ENCODE data around the gene MATK. TPM values are rescaled to one million over a fixed set of nuclear protein-coding genes. Genes with fewer than 3 reads are reported as not detected.

The MATK gene
- total RNA-seq, 2 donors from 2014 or later, result 5.4 to 6.4 TPM

DNA sequence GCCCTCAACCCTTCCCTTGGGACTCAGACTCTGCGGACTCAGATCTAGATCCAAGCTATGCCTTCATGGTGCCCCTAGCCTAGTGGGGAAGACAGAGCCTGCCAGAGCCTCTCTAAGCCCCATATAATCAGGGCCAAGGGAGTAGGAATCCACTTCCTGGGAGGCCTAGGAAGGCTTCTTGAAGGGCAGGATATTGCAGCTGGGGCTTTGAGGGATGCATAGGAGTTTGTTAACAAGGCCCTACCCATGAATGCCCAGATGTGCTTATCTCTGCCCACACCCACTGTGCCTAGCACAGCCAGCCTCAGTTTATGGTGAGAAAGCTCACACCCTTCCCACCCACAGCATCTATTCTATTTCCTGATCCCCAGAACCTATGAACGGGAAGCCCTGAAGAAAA, 36.0 kb downstream of the MATK start:
- ATAC-seq (ENCODE audit: insufficient number of reproducible peaks, low FRiP score, low read depth), result no peak
- Histone ChIP-seq H3K27ac (no peak overlapping the region), H3K36me3 (peaks cover 22% of the 10 kb centered on the region), H3K4me3 (no peak overlapping the region), H3K27me3 (replicated peaks; ENCODE audit: insufficient read depth) (no peaks in the 10 kb centered on the region), H3K4me1 (ENCODE audit: control insufficient read depth in 1 of 2, low read depth in 2 of 2) (no peaks in the 10 kb centered on the region), H3K9me3 (no peaks in the 10 kb centered on the region)
- TF ChIP-seq, protein P1, sequence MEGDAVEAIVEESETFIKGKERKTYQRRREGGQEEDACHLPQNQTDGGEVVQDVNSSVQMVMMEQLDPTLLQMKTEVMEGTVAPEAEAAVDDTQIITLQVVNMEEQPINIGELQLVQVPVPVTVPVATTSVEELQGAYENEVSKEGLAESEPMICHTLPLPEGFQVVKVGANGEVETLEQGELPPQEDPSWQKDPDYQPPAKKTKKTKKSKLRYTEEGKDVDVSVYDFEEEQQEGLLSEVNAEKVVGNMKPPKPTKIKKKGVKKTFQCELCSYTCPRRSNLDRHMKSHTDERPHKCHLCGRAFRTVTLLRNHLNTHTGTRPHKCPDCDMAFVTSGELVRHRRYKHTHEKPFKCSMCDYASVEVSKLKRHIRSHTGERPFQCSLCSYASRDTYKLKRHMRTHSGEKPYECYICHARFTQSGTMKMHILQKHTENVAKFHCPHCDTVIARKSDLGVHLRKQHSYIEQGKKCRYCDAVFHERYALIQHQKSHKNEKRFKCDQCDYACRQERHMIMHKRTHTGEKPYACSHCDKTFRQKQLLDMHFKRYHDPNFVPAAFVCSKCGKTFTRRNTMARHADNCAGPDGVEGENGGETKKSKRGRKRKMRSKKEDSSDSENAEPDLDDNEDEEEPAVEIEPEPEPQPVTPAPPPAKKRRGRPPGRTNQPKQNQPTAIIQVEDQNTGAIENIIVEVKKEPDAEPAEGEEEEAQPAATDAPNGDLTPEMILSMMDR (IDR thresholded peaks at IDR 0.05), result no peak
- DNase-seq (ENCODE audit: low spot score), result no peak

DNA sequence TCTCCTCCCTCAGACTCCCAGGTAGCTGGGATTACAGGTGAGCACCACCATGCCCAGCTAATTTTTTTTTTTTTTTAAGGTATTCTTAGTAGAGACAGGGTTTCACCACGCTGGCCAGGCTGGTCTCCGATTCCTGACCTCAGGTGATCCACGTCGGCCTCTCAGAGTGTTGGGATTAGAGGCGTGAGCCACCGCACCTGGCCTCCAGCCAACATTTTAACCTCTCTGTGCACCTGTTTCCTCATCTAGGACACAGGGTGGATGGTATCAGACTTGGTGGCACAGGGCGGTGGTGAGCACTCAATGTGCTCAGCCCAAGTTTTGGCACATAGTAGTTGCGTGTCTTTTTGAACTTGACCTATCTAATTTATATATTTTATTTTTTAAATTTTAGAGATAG, 37.2 kb downstream of the MATK start:
- Histone ChIP-seq H3K4me3 (no peak overlapping the region), H3K36me3 (peaks cover 17% of the 10 kb centered on the region), H3K9me3 (no peaks in the 10 kb centered on the region), H3K4me1 (ENCODE audit: control insufficient read depth in 1 of 2, low read depth in 2 of 2) (no peaks in the 10 kb centered on the region), H3K27me3 (replicated peaks; ENCODE audit: insufficient read depth) (no peaks in the 10 kb centered on the region), H3K27ac (no peak overlapping the region)
- DNase-seq (ENCODE audit: low spot score), result no peak
- no peak for ATAC-seq (ENCODE audit: insufficient number of reproducible peaks, low FRiP score, low read depth)
- TF ChIP-seq, protein P1 (IDR thresholded peaks at IDR 0.05), result no peak

DNA sequence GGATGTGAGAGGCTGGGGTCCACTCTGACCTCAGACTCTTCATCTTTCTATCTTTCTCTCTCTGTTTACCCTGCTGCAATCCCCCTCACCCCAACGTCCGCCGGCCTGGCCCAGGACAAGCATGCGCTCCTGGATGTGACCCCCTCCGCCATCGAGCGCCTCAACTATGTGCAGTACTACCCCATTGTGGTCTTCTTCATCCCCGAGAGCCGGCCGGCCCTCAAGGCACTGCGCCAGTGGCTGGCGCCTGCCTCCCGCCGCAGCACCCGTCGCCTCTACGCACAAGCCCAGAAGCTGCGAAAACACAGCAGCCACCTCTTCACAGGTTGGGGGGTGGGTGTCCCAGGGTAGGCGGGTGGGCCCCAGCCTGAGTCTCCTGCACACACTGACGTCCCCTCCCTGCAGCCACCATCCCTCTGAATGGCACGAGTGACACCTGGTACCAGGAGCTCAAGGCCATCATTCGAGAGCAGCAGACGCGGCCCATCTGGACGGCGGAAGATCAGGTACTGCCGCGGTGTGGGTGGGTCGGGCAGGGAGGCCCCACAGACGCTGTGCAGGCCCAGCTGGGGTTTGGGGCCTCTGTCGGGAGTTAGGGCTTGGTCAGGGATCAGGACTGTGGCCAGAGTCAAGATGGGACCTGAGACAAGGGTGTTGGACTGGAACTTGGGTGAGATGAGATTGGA, 39.7 kb downstream of the MATK start:
- TF ChIP-seq, protein P1 (IDR thresholded peaks at IDR 0.05), result no peak
- ATAC-seq (ENCODE audit: insufficient number of reproducible peaks, low FRiP score, low read depth) (no peak), DNase-seq (ENCODE audit: low spot score) (no peak)
- no peak overlapping the region for H3K4me3 ChIP-seq
- no peaks in the 10 kb centered on the region for H3K27me3 ChIP-seq (replicated peaks; ENCODE audit: insufficient read depth)
- peaks cover 7% of the 10 kb centered on the region for H3K36me3 ChIP-seq
- no peaks in the 10 kb centered on the region for H3K9me3 ChIP-seq
- H3K4me1 ChIP-seq (ENCODE audit: control insufficient read depth in 1 of 2, low read depth in 2 of 2), result no peaks in the 10 kb centered on the region
- no peak overlapping the region for H3K27ac ChIP-seq

DNA sequence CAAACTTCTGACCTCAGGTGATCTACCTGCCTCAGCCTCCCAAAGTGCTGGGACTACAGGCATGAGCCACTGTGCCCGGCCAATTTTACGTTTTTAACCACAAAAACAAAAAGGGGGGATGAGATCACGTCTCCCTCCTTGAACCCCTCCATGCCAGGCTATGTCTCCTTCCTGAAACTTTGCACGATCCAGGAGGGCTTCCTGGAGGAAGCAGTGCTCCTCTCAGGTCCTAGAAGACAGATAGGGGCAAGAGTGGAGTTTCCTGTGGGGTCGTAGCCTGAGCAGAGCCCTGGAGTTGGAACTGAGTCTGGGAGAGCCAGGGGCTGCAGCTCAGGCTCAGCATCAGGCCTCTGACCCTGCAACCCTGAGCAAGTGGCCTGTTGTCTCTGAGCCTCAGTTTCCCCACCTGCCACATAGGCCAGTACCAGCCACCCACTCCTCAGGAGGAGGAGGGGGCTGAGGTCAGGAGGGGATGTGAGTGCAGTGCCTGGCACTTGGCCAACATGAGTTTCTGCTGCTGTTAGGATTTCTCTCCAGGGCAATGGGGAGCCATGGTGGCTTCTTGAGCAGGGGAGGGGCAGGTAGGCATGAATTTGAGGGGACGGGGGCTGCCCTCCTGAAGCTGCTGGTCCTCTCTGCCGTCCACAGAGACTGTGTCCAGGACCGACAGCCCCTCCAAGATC, 40.7 kb downstream of the MATK start:
- ATAC-seq (ENCODE audit: insufficient number of reproducible peaks, low FRiP score, low read depth) (no peak), DNase-seq (ENCODE audit: low spot score) (no peak)
- no peaks in the 10 kb centered on the region for H3K4me1 ChIP-seq (ENCODE audit: control insufficient read depth in 1 of 2, low read depth in 2 of 2)
- H3K27me3 ChIP-seq (replicated peaks; ENCODE audit: insufficient read depth), result no peaks in the 10 kb centered on the region
- H3K4me3 ChIP-seq, result no peak overlapping the region
- no peak overlapping the region for H3K27ac ChIP-seq
- TF ChIP-seq, protein P1 (IDR thresholded peaks at IDR 0.05), result no peak
- no peaks in the 10 kb centered on the region for H3K9me3 ChIP-seq
- peaks cover 5% of the 10 kb centered on the region for H3K36me3 ChIP-seq

DNA sequence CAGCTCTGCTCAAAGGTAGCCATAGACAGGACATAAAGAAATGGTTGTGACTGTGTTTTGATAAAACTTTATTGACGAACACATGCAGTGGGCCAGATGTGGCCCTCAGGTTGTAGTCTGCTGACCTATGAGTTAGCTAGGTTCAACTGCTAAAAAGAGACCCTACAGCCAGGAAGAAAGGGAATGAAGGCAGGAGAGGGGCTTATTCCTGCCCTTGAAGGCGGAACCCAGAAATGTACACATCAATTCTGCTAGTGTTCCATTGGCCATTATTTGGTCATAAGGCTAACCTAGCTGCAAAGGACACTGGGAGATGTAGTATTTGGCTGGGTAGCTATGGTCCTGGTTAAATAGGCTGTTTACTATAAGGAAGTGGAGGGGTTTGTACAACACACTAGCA, 42.7 kb downstream of the MATK start:
- no peaks in the 10 kb centered on the region for H3K4me1 ChIP-seq (ENCODE audit: control insufficient read depth in 1 of 2, low read depth in 2 of 2)
- DNase-seq (ENCODE audit: low spot score), result no peak
- no peak overlapping the region for H3K27ac ChIP-seq

More for the DNA sequence above, 42.7 kb downstream of the MATK start:
- Histone ChIP-seq H3K36me3 (no peaks in the 10 kb centered on the region), H3K4me3 (no peak overlapping the region), H3K27me3 (replicated peaks; ENCODE audit: insufficient read depth) (no peaks in the 10 kb centered on the region), H3K9me3 (no peaks in the 10 kb centered on the region)
- ATAC-seq (ENCODE audit: insufficient number of reproducible peaks, low FRiP score, low read depth), result no peak
- TF ChIP-seq, protein P1 (IDR thresholded peaks at IDR 0.05), result no peak

Data from thoracic aorta (tissue), 2 donors.